Suprapubic skin (tissue), 4 donors: ENCODE data around the gene TNNC1. TPM values are rescaled to one million over a fixed set of nuclear protein-coding genes. Genes with fewer than 3 reads are reported as not detected.

ENCODE experiments used
- DNase-seq, 2 donors: peaks; one replicate each; pipeline ENCODE4 v3.0.0-alpha.2; 2019; ENCODE audit warnings: low spot score in 2 of 2
- H3K27ac ChIP-seq: fragments of 200-600 bp; sonication (generic); one replicate; pipeline ENCODE4 v1.5.1; 2019
- H3K27me3 ChIP-seq: fragments of 200-600 bp; sonication (generic); one replicate; pipeline ENCODE4 v1.5.1; 2019
- H3K36me3 ChIP-seq: fragments of 200-600 bp; sonication (generic); one replicate; pipeline ENCODE4 v1.5.1; 2019
- H3K4me1 ChIP-seq: fragments of 200-600 bp; sonication (generic); one replicate; pipeline ENCODE4 v1.5.1; 2019
- H3K4me3 ChIP-seq: fragments of 200-600 bp; sonication (generic); one replicate; pipeline ENCODE4 v1.5.1; 2019; ENCODE audit warnings: mild to moderate bottlenecking
- H3K9me3 ChIP-seq: fragments of 200-600 bp; sonication (generic); one replicate; pipeline ENCODE4 v1.5.1; 2019
- CTCF ChIP-seq, 2 donors: fragments of 200-600 bp in 1 of 2; fragments of 450-650 bp in 1 of 2; sonication (generic) in 1 of 2; IDR thresholded peaks; one replicate each; pipeline ENCODE4 v1.5.1; 2016 to 2019; ENCODE audit warnings: antibody characterized with exemption in 2 of 2, mild to moderate bottlenecking in 1 of 2, moderate library complexity in 1 of 2
- EP300 ChIP-seq: sonication (generic); formaldehyde crosslinking; IDR thresholded peaks from one replicate; pipeline ENCODE4 v1.6.1; 2017; ENCODE audit warnings: antibody characterized with exemption
- POLR2A ChIP-seq, 2 donors: fragments of 450-650 bp; IDR thresholded peaks; one replicate each; pipeline ENCODE4 v1.6.1; 2017; ENCODE audit warnings: antibody characterized with exemption in 2 of 2, mild to moderate bottlenecking in 2 of 2, moderate library complexity in 2 of 2
- POLR2AphosphoS5 ChIP-seq, 3 donors: sonication (generic); formaldehyde crosslinking; IDR thresholded peaks; one replicate each; pipeline ENCODE4 v1.6.1; 2017; ENCODE audit warnings: antibody characterized with exemption in 3 of 3
- WGBS: methylation state at CpG from one replicate; pipeline ENCODE4 v1.1.5; 2018; 5-methylcytosine and 5-hydroxymethylcytosine counted together
- total RNA-seq, 4 donors: library from RNA; depleted of rRNA; stranded (reverse); fragments of >200 nt; gene quantifications; one replicate each; pipeline ENCODE4 v1.1.0, GENCODE V29; 2016

TNNC1 gene
- total RNA-seq: 10 to 100 TPM in 1 of 4 donors, 1 to 10 TPM in 3; 1.4 to 15.9 (median 8.4) TPM

- H3K36me3 ChIP-seq: peaks cover 4% of the 10 kb centered on the region
- H3K27ac ChIP-seq: peak within 1 kb of the TSS; percentile 94
- no peaks in the 10 kb centered on the region for H3K9me3 ChIP-seq
- no peak for TF ChIP-seq EP300
- no peak for TF ChIP-seq POLR2AphosphoS5 (IDR thresholded peaks at IDR 0.05)
- no peak for TF ChIP-seq CTCF (IDR thresholded peaks at IDR 0.05)
- TF ChIP-seq POLR2A (IDR thresholded peaks at IDR 0.05): no peak
- H3K27me3 ChIP-seq: no peaks in the 10 kb centered on the region
- no peak for DNase-seq
- H3K4me1 ChIP-seq: peaks cover 49% of the 10 kb centered on the region
- peak within 1 kb of the TSS; percentile 88 for H3K4me3 ChIP-seq
- WGBS: 69% methylated on average over 15 of the region's 16 CpGs
Observed at GRCh38 chr3:52453496-52454249, at the start of gene TNNC1. Gene TNNC1 (minus strand): TSS chr3:52454041. CDS start chr3:52454015, 26 bp downstream.

DNA sequence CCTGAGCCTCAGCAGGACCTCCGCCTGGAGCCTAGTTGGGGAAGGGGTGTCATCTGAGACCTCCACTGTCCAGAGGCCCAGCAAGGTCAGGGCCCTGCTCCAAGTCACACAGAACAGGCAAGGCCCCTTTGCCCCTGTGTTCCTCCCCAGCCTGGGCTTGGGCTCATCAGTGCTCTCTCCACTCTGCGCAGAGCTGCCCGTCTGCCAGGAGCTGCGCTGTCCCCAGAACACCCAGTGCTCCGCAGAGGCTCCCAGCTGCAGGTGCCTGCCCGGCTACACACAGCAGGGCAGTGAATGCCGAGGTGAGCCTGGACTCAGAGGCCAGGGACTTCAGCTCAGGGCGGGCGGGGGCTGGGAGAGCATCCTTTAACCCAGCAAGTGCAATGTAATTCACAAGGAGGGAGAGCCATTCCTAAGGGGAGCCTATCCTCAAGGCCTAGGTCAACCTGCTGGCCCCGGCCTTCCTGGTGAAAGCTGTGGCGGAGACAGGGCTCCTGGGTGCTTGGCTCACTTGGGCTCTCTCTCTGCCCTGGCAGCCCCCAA lies 49.0 kb upstream of the TNNC1 start:
- TF ChIP-seq EP300: no peak
- TF ChIP-seq CTCF (IDR thresholded peaks at IDR 0.05): no peak
- TF ChIP-seq POLR2A (IDR thresholded peaks at IDR 0.05): no peak
- TF ChIP-seq POLR2AphosphoS5 (IDR thresholded peaks at IDR 0.05): no peak
- 87% methylated on average over 3 of the region's 11 CpGs for WGBS
- no peaks in the 10 kb centered on the region for H3K27me3 ChIP-seq
- no peaks in the 10 kb centered on the region for H3K9me3 ChIP-seq
- no peak for DNase-seq
- no peaks in the 10 kb centered on the region for H3K36me3 ChIP-seq
- no peak overlapping the region for H3K27ac ChIP-seq
- H3K4me3 ChIP-seq: no peak overlapping the region
- peaks cover 7% of the 10 kb centered on the region for H3K4me1 ChIP-seq

DNA sequence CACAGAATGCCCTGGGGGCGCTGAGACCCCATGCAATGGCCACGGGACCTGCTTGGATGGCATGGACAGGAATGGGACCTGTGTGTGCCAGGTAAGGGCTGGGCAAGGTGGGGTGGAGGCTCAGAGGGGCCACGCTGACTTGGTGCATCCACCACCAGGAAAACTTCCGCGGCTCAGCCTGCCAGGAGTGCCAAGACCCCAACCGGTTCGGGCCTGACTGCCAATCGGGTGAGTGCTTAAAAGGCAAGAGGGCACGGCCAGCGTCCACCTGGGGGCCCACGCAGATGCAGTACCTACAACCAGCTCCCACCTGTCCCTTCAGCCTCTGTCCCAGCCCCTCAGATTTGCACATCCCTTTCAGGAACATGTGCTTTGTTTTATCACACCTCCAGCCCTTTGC lies 48.2 kb upstream of the TNNC1 start:
- 87% methylated on average over 11 of the region's 11 CpGs for WGBS
- H3K27ac ChIP-seq: no peak overlapping the region
- H3K9me3 ChIP-seq: no peaks in the 10 kb centered on the region
- TF ChIP-seq EP300 (no peak), POLR2A (IDR thresholded peaks at IDR 0.05) (no peak), CTCF (IDR thresholded peaks at IDR 0.05) (no peak), POLR2AphosphoS5 (IDR thresholded peaks at IDR 0.05) (no peak)
- H3K36me3 ChIP-seq: no peaks in the 10 kb centered on the region
- H3K27me3 ChIP-seq: no peaks in the 10 kb centered on the region
- peaks cover 10% of the 10 kb centered on the region for H3K4me1 ChIP-seq
- DNase-seq: no peak
- no peak overlapping the region for H3K4me3 ChIP-seq

DNA sequence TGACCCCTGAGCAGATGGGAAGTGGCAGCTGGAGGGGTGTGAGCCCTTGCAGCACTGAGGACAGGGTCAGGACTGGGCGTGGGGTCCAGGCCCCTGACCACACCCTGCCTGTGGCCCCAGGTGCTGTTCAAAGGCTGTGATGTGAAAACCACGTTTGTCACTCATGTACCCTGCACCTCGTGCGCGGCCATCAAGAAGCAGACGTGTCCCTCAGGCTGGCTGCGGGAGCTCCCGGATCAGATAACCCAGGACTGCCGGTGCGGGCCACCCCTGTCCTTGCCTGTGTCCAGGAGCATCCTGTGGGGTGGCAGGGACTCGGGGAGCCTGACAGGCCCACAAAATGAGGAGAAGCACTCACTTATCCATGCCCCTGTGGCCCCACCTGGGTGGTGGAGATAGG lies 47.2 kb upstream of the TNNC1 start:
- no peaks in the 10 kb centered on the region for H3K9me3 ChIP-seq
- H3K4me1 ChIP-seq: peaks cover 14% of the 10 kb centered on the region
- no peaks in the 10 kb centered on the region for H3K27me3 ChIP-seq
- TF ChIP-seq EP300: no peak
- TF ChIP-seq POLR2AphosphoS5 (IDR thresholded peaks at IDR 0.05): no peak
- no peak for TF ChIP-seq CTCF (IDR thresholded peaks at IDR 0.05)
- TF ChIP-seq POLR2A (IDR thresholded peaks at IDR 0.05): no peak
- no peak for DNase-seq
- 73% methylated on average over 9 of the region's 11 CpGs for WGBS
- no peaks in the 10 kb centered on the region for H3K36me3 ChIP-seq
- no peak overlapping the region for H3K4me3 ChIP-seq
- no peak overlapping the region for H3K27ac ChIP-seq
